ENCODE results near the gene ELMO2.
"Not testable (repeated sequence)": the region's sequence is repeated elsewhere in the genome, so short reads cannot be mapped to it uniquely, and the experiment has no call there.

The ELMO2 gene

GRCh38 chr20:46394872-46395760, 11.3 kb downstream of the ELMO2 start:
- Mint-ChIP-seq H3K4me3 (no peak overlapping the region), H3K4me1 (peaks cover 12% of the 10 kb centered on the region), H3K27me3 (no peaks in the 10 kb centered on the region), H3K27ac (no peak overlapping the region), H3K9me3 (no peaks in the 10 kb centered on the region)
- no peak for ATAC-seq
- DNase-seq, result no peak

GRCh38 chr20:46393967-46394366, 12.4 kb downstream of the ELMO2 start:
- Mint-ChIP-seq H3K9me3 (no peaks in the 10 kb centered on the region), H3K27me3 (no peaks in the 10 kb centered on the region), H3K27ac (no peak overlapping the region), H3K4me3 (no peak overlapping the region), H3K4me1 (peaks cover under 1% of the 10 kb centered on the region)
- ATAC-seq (no peak), DNase-seq (no peak)

- ATAC-seq, result no peak
- Mint-ChIP-seq H3K27ac (peak overlapping the region in 1 of 2 donors; percentile 29), H3K27me3 (no peaks in the 10 kb centered on the region), H3K4me1 (no peaks in the 10 kb centered on the region), H3K4me3 (no peak overlapping the region), H3K9me3 (no peaks in the 10 kb centered on the region)
- DNase-seq, result no peak
Observed at GRCh38 chr20:46388937-46389336, 17.5 kb downstream of the ELMO2 start.

GRCh38 chr20:46388201-46388836, 18.1 kb downstream of the ELMO2 start:
- Mint-ChIP-seq H3K9me3 (no peaks in the 10 kb centered on the region), H3K4me1 (no peaks in the 10 kb centered on the region), H3K27ac (no peak overlapping the region), H3K27me3 (no peaks in the 10 kb centered on the region), H3K4me3 (no peak overlapping the region)
- DNase-seq (no peak), ATAC-seq (no peak)

DNA sequence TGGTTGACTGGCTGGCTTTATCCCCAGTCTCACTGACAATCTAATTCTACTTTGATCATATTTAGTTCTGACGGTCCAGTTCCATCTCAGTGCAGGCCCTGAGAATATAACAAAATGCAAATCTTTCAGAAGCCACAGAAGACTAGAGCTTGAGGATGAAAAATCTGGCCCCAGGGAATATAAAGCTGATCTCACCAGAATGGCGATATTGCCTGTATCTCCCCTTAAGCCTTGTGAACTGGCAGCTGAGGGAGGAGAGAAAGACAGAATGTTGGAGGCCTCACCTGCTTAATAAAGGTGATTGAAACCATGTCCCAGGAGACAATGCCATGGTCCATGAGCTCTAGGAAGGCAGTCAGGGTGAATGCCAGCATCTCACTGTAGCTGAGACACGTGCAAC, 19.4 kb downstream of the ELMO2 start:
- not testable (repeated sequence) for H3K9me3 Mint-ChIP-seq, H3K27ac Mint-ChIP-seq, ATAC-seq, H3K27me3 Mint-ChIP-seq, H3K4me1 Mint-ChIP-seq, H3K4me3 Mint-ChIP-seq, DNase-seq

DNA sequence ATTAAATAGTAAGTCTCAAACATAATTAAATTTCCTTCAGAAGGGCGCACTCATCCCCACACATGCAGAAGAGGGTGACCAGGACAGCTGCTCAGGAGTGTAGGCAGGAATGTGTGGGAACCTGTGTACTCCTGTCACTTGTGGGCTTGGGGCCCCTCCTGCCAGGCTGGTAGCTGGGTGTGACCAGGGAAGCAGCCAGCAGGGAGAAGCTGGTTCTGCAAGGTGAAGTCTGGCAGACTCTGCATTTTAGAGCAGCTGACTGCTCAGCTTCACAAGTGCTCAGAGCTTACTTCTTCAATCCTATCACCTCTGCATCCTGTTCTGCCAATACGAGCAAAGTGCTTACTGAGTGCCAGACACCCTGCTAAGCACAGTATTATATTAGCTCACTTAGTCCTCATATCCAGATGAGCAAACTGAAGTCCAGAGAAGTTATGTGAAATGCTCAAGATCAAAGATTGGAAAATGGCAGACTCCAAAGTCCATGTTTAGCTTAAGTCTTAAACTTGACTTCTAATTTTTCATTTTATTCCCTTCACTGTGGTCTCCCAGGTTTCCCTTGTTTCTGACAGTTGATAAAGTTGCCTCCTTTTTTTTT, 27.9 kb downstream of the ELMO2 start:
- DNase-seq, result no peak
- H3K27me3 Mint-ChIP-seq, result no peaks in the 10 kb centered on the region
- H3K4me1 Mint-ChIP-seq, result no peaks in the 10 kb centered on the region
- H3K27ac Mint-ChIP-seq, result no peak overlapping the region
- no peak overlapping the region for H3K4me3 Mint-ChIP-seq
- ATAC-seq, result no peak
- H3K9me3 Mint-ChIP-seq, result no peaks in the 10 kb centered on the region

- Mint-ChIP-seq H3K27ac (peak overlapping the region in 1 of 2 donors; percentile 74), H3K27me3 (no peaks in the 10 kb centered on the region), H3K4me3 (no peak overlapping the region), H3K9me3 (no peaks in the 10 kb centered on the region), H3K4me1 (no peaks in the 10 kb centered on the region)
- no peak for DNase-seq
- ATAC-seq, result no peak
Observed at GRCh38 chr20:46377518-46377917, 28.9 kb downstream of the ELMO2 start.

DNA sequence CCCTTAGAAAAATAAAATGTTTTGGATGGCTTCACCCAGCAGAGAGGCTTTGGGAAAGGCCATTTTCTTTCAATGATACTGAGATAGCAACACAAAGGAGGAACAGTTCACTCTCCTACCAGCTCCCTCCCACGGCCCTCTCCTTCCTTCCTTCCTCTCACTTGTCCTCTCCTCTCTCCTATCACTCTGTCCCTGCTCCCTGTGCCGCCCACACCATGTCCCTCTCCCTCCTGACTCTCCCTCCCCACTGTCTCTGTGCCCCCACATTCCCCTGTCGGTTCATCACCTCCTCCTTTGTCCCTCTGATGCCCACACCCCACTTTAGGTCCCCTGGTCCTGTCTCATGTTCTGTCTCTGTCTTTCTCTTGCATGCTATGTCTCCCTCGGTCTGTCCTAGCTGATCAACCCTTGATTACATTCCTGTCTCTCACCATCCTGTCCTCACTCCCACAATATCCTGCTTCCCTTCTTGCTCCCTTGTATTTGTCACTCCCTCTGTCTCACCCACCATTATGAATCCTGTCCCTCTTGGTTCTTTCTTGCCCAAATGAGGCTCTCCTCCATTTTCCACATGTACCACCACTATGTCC, 30.1 kb downstream of the ELMO2 start:
- no peak overlapping the region for H3K4me3 Mint-ChIP-seq
- H3K27me3 Mint-ChIP-seq, result no peaks in the 10 kb centered on the region
- ATAC-seq (no peak), DNase-seq (no peak)
- no peaks in the 10 kb centered on the region for H3K4me1 Mint-ChIP-seq
- H3K27ac Mint-ChIP-seq, result peak overlapping the region; percentile 2 to 3
- no peaks in the 10 kb centered on the region for H3K9me3 Mint-ChIP-seq

- no peak overlapping the region for H3K4me3 Mint-ChIP-seq
- no peak overlapping the region for H3K27ac Mint-ChIP-seq
- no peaks in the 10 kb centered on the region for H3K27me3 Mint-ChIP-seq
- no peak for DNase-seq
- no peaks in the 10 kb centered on the region for H3K4me1 Mint-ChIP-seq
- no peaks in the 10 kb centered on the region for H3K9me3 Mint-ChIP-seq
- ATAC-seq, result no peak
Observed at GRCh38 chr20:46375771-46376170, 30.6 kb downstream of the ELMO2 start.

DNA sequence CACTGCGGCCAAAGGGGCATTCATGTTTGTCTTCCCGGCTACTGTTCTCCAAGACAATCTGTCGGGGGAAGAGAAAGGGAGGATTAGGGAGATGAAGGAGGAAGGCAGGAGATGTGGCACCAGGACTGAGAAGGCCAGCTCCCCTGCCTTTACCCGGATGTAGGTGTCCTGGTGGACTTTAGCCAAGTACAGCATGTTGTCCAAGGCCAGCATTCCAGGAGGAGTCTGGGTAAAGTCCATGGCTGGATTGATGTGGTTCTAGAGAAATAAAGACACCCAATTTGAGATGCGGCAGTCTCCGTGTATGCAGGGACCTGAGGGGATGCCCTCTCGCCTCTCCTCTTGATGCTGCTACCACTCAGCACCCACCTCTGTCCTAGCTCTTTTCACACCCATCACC, 32.0 kb downstream of the ELMO2 start:
- Mint-ChIP-seq H3K27me3 (no peaks in the 10 kb centered on the region), H3K27ac (peak overlapping the region in 1 of 2 donors; percentile 3), H3K4me3 (no peak overlapping the region), H3K9me3 (no peaks in the 10 kb centered on the region), H3K4me1 (peaks cover 12% of the 10 kb centered on the region)
- no peak for ATAC-seq
- no peak for DNase-seq

GRCh38 chr20:46371656-46372055, 34.8 kb downstream of the ELMO2 start:
- Mint-ChIP-seq H3K4me3 (no peak overlapping the region), H3K9me3 (no peaks in the 10 kb centered on the region), H3K27ac (no peak overlapping the region), H3K4me1 (peaks cover 31% of the 10 kb centered on the region), H3K27me3 (no peaks in the 10 kb centered on the region)
- DNase-seq, result no peak
- no peak for ATAC-seq

- DNase-seq, result no peak
- Mint-ChIP-seq H3K27ac (peak overlapping the region; percentile 27 to 90), H3K9me3 (no peaks in the 10 kb centered on the region), H3K27me3 (no peaks in the 10 kb centered on the region), H3K4me1 (peaks cover 47% of the 10 kb centered on the region), H3K4me3 (no peak overlapping the region)
- ATAC-seq, result no peak
Observed at GRCh38 chr20:46368902-46369268, 37.5 kb downstream of the ELMO2 start.

DNA sequence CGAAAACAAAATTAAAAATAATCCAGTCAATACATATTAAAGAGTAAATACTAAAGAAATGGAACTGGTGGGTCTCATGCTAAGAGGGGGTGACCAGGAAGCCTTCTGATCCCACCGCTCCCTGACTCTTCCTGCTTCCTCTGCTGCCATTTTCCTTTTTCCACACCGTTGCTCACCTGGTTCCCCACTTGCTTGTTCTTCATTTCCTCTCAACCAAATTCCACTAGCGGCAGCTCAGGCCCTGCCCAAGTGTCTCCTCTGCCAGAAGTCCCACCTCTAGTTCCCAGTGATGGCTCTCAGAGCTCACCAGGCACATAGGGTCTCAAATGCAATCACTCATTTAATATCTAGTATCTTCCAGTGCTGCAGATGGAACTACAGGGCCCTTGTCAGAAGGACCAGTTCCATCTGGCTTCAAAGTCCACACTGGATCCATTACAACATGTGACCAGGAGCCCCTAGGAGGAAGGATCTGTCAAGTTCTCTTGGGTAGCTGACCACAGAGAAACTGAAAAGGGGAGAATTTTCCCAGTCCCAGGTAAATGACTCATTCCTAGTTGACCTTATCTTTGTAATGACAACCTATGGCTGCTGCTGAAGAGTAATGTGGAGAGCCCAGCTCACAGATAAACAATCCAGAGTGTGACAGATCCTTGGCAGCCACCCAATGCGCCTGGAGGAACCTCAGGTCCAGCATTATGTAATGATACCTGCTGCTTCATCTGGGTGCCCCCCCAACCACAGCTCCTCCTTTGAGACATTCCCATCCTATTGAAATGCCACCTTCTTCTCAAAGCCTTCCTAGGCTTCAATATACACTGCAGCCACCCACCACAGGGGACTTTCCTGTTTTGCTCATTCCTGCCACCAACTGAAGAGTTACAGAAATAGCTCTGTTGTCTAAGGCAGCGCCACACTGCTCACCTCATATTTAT, 38.2 kb downstream of the ELMO2 start:
- peak; percentile 49 for ATAC-seq
- no peaks in the 10 kb centered on the region for H3K9me3 Mint-ChIP-seq
- no peaks in the 10 kb centered on the region for H3K27me3 Mint-ChIP-seq
- peaks cover 52% of the 10 kb centered on the region for H3K4me1 Mint-ChIP-seq
- no peak overlapping the region for H3K4me3 Mint-ChIP-seq
- DNase-seq, result peak in 1 of 2 donors; percentile 40
- H3K27ac Mint-ChIP-seq, result peak overlapping the region; percentile 33 to 90

GRCh38 chr20:46367234-46367633, 39.2 kb downstream of the ELMO2 start:
- DNase-seq, result no peak
- Mint-ChIP-seq H3K9me3 (no peaks in the 10 kb centered on the region), H3K4me3 (no peak overlapping the region), H3K4me1 (peaks cover 62% of the 10 kb centered on the region), H3K27ac (no peak overlapping the region), H3K27me3 (no peaks in the 10 kb centered on the region)
- ATAC-seq, result no peak

DNA sequence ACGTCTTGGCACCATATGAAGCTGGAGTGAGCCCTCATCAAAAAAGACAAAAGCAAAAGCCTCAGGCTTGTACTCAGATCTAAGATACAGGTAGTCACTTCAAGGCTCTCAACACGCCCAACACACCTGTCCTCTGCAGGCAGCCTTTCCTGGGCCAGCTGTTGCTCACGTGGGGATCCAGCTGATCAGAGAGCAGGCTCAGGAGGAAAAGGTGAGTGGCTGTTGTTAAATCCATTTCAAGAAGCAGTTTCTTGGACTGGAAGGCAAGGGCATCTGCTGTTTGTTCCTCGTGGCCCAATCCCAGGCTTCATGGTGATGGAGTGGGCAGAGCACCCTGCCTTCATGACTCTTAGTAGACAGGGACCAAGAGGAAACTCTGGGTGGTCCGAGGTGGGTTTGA, 39.6 kb downstream of the ELMO2 start:
- Mint-ChIP-seq H3K27ac (peak overlapping the region; percentile 32 to 69), H3K4me1 (peaks cover 66% of the 10 kb centered on the region), H3K4me3 (no peak overlapping the region), H3K27me3 (no peaks in the 10 kb centered on the region), H3K9me3 (no peaks in the 10 kb centered on the region)
- no peak for DNase-seq
- ATAC-seq, result no peak

All from stimulated activated naive CD8-positive, alpha-beta T cell treated with anti-CD3 and anti-CD28 coated beads, Interleukin-15, amount 100 ng/mL, for 72 hours (primary cell).